ENCODE results near the gene IQGAP1. TPM values are rescaled to one million over a fixed set of nuclear protein-coding genes. Genes with fewer than 3 reads are reported as not detected.
A peak's percentile ranks its signal among the peaks of the same experiment; 100 is the strongest.
"Not testable (repeated sequence)": the region's sequence is repeated elsewhere in the genome, so short reads cannot be mapped to it uniquely, and the experiment has no call there.

Gene IQGAP1
- total RNA-seq, 4 donors from 2014 or later = 162 to 334 (median 168) TPM

DNA sequence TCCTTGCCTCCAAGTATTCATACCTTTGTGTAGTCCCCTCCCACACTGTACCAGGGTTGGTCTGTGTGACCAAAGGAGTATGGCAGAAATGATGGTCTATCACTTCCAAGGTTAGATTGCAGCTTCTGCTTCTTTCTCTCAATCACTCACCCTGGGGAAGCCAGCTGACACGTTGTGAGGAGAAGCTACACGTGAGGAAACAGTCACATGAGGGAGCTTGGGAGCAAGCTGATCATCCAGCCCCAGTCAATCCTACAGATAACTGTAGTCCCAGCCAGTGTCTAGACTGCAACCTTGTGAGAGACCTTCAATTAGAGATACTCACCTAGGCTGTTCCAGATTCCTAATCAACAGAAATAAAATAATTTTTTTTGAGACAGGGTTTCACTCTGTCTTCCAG is 42.2 kb upstream of the IQGAP1 start:
- Histone ChIP-seq H3K9me3 (no peaks in the 10 kb centered on the region), H3K27ac (no peak overlapping the region), H3K4me3 (no peak overlapping the region), H3K36me3 (no peaks in the 10 kb centered on the region), H3K4me1 (no peaks in the 10 kb centered on the region), H3K27me3 (no peaks in the 10 kb centered on the region)
- no peak for TF ChIP-seq POLR2A (IDR thresholded peaks at IDR 0.05)
- TF ChIP-seq, protein P1, sequence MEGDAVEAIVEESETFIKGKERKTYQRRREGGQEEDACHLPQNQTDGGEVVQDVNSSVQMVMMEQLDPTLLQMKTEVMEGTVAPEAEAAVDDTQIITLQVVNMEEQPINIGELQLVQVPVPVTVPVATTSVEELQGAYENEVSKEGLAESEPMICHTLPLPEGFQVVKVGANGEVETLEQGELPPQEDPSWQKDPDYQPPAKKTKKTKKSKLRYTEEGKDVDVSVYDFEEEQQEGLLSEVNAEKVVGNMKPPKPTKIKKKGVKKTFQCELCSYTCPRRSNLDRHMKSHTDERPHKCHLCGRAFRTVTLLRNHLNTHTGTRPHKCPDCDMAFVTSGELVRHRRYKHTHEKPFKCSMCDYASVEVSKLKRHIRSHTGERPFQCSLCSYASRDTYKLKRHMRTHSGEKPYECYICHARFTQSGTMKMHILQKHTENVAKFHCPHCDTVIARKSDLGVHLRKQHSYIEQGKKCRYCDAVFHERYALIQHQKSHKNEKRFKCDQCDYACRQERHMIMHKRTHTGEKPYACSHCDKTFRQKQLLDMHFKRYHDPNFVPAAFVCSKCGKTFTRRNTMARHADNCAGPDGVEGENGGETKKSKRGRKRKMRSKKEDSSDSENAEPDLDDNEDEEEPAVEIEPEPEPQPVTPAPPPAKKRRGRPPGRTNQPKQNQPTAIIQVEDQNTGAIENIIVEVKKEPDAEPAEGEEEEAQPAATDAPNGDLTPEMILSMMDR (IDR thresholded peaks at IDR 0.05) = no peak
- no peak for DNase-seq

DNA sequence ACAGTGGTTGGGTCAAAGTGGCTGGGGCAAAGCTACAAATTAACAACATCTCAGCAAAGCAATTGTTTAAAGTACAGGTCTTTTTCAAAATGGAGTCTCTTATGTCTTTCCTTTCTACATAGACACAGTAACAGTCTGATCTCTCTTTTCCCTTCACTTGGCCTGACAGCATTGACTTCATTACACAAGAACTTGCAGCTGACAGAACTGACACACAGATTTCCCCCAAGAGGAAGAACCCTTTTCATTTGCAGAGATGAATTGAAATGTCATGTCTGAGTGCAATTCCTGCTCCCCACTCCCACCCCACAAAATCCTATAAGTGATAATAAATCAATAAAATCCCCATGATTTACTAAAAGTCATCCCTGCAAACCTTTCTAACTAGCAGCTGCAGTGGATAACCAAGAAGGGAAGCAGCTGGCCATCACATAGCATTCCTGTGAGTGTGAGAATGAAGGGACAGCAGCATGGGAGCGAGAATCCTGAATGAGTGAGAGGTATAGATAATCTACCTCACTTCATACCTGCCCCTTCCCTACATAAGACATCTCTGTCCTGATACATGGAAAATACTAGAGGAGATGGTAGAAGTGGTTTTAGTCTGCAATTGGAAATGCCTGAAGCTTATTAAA is 40.5 kb upstream of the IQGAP1 start:
- DNase-seq, H3K9me3 ChIP-seq, H3K27ac ChIP-seq, H3K27me3 ChIP-seq, H3K36me3 ChIP-seq, H3K4me1 ChIP-seq, H3K4me3 ChIP-seq: not testable (repeated sequence)

DNA sequence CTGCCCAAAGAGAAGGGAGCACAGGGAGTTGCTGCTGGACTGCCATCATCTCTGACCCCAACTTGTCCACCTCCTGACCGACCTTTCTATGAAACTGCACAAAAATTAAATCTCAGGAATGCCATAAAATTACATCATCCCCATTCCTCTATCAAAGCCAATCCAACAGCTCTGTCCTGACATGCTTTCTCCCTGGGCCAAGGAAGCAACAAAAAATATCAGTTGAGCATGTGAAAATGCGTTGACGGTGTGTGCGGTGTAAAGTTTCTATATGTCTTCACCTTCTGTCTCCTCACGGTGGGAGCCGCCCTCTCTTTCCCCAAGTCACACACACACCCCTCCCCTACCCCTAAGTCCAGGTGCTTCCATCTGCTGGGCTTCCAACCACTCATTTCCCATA is 39.6 kb upstream of the IQGAP1 start:
- Histone ChIP-seq H3K36me3 (no peaks in the 10 kb centered on the region), H3K27ac (no peak overlapping the region)
- no peak for TF ChIP-seq POLR2A (IDR thresholded peaks at IDR 0.05)
- TF ChIP-seq, protein P1 (IDR thresholded peaks at IDR 0.05) = no peak

DNA sequence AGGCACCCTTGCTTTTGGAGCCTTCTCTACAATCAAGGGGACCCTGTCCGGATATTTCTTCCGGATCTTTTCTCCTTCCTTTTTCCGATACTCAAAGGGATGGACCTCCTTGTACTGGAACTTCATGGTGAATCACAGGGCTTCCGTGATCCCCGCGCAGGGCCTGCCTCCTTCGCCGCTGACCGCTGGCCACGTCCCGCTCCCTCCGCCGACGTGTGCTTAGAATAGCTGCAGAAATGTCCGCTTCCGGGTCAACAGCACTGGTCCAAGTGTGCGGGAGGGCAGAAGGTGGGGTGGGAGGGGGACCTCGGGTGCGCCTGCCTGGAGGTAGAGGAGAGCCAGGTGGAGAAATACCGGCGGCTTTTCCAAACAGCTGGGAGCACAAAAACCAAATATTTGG is 39.0 kb upstream of the IQGAP1 start:
- Histone ChIP-seq H3K4me1 (peaks cover 0 to 10% (median 0%) of the 10 kb centered on the region in 4 donors), H3K36me3 (no peaks in the 10 kb centered on the region), H3K27ac (no peak overlapping the region), H3K9me3 (no peaks in the 10 kb centered on the region), H3K27me3 (no peaks in the 10 kb centered on the region), H3K4me3 (no peak overlapping the region)
- DNase-seq = no peak
- TF ChIP-seq, protein P1 (IDR thresholded peaks at IDR 0.05) = no peak
- TF ChIP-seq POLR2A (IDR thresholded peaks at IDR 0.05) = no peak

More for the DNA sequence above, 39.6 kb upstream of the IQGAP1 start:
- Histone ChIP-seq H3K4me1 (peaks cover 0 to 10% (median 0%) of the 10 kb centered on the region in 4 donors), H3K4me3 (no peak overlapping the region), H3K27me3 (no peaks in the 10 kb centered on the region), H3K9me3 (no peaks in the 10 kb centered on the region)
- DNase-seq = no peak

DNA sequence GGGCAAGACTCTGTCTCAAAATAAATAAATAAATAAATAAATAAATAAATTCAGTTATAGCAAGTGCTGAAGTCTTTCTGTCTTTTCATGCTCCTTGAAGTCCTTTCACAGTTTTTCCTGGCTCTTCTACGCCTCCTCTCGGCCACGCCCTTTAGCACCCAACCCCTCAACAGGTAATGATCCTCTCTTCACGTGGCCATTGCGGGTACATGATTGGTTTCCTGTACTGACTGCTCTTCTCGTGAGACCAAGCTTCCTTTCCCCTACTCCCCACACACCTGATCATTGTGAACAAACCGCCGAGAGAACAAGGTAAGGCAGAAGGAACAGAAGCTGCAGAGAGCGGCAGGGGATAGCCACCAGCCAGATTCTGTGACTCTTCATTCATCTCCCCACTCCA is 38.2 kb upstream of the IQGAP1 start:
- DNase-seq = no peak
- no peak for TF ChIP-seq POLR2A (IDR thresholded peaks at IDR 0.05)
- TF ChIP-seq, protein P1 (IDR thresholded peaks at IDR 0.05) = no peak

DNA sequence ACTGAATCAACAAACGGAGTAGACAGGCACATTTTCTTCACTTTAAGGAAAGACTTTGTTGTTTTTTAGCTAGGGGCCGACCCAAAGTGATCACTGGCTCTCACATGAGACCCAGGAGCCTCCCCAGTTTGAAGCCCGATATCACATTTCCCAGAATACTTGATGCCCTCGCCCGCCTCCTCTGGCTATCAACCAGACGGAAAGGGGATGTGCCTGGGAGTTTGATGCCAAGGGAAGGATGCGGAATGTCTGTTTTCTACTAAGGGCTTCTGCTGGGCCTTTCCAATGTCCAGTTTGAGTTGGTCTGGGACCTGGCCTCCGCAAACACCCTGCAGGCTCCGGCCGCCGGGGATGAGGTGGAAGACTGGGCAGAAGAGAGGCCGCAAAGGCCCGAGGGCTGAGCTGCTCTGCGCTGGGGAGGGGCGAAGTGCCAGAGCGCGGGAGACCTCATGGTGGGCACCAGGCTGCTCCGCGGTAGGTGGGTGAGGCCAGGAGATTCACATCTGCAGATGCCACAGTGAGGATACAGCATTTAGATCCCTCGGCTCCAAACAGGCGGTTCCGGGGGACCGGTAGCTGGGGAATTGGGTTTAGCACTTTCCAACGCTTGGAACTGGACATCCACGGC is 36.4 kb upstream of the IQGAP1 start:
- peak overlapping the region; percentile 77 to 98 (median 90) for H3K4me3 ChIP-seq
- H3K27ac ChIP-seq = peak overlapping the region in 1 of 4 donors; percentile 72
- no peaks in the 10 kb centered on the region for H3K27me3 ChIP-seq
- TF ChIP-seq, protein P1 (IDR thresholded peaks at IDR 0.05) = no peak
- no peak for TF ChIP-seq POLR2A (IDR thresholded peaks at IDR 0.05)
- DNase-seq = no peak
- H3K9me3 ChIP-seq = no peaks in the 10 kb centered on the region
- peaks cover 0 to 10% (median 0%) of the 10 kb centered on the region in 4 donors for H3K4me1 ChIP-seq
- no peaks in the 10 kb centered on the region for H3K36me3 ChIP-seq

More for the DNA sequence above, 38.2 kb upstream of the IQGAP1 start:
- H3K27me3 ChIP-seq = no peaks in the 10 kb centered on the region
- peaks cover 0 to 10% (median 0%) of the 10 kb centered on the region in 4 donors for H3K4me1 ChIP-seq
- no peak overlapping the region for H3K4me3 ChIP-seq
- H3K36me3 ChIP-seq = no peaks in the 10 kb centered on the region
- no peak overlapping the region for H3K27ac ChIP-seq
- no peaks in the 10 kb centered on the region for H3K9me3 ChIP-seq

Data from Peyer's patch (tissue), 4 donors.